ENCODE results near the gene FYCO1. TPM values are rescaled to one million over a fixed set of nuclear protein-coding genes. Genes with fewer than 3 reads are reported as not detected.

Gene FYCO1
- total and polyA plus RNA-seq, 2 of the 13 experiments (the other 11 are each of a cell fraction or from before 2014, with no cell fraction given) = 2.7 to 4.2 TPM

DNA sequence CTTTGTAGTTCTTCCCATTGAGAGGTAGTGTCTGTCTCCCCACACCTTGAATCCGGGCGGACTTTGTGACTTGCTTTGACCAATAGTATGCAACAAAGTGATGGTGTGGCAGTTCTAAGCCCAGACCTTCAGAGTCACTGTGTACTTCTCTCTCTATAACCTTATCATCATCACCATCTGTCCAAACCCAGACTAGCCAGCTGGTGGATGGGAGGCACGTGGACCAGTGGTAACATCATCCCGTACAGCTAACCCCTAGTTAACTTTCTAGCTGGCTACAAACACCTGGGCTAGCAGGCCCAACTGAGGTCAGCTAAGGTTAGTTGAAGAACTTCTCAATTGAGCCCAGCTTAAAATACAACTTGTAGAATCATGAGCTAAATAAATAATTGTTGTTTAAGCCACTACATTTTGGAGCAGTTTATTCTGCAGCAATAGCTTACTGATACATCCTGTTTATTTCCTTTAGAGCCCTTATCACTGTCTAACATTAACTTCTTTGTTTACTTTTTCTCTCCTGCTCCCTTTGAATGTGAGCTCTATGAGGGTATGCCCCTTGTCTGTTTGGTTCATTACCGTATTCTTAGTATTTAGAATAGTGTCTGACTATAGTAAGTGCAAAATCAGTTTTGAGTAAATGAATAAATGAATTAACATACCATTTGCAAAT lies 120.8 kb downstream of the FYCO1 start:
- intact Hi-C loops (cut with micrococcal nuclease; ENCODE audit: unreplicated experiment) = no loop called here
- POLR2A ChIA-PET = no interaction called here
- CTCF ChIA-PET (ENCODE audit: low intra/inter-chr PET ratio, low total read pairs) = no interaction called here
- Histone ChIP-seq H3K4me2 (ENCODE audit: low read depth, low read length) (no peak overlapping the region), H3K36me3 (replicated peaks in 1 of 2; ENCODE audit: control insufficient read depth in 1 of 2, insufficient read depth in 2 of 2, low read length in 2 of 2) (no peaks in the 10 kb centered on the region), H3K9ac (ENCODE audit: insufficient read depth, low read depth, low read length) (no peak overlapping the region), H3K4me3 (replicated peaks in 1 of 3; ENCODE audit: insufficient read depth in 1 of 3, low read depth in 2 of 3, low read length in 3 of 3) (no peak overlapping the region), H3K79me2 (ENCODE audit: insufficient read depth, low read length) (no peaks in the 10 kb centered on the region), H2AFZ (ENCODE audit: low read length) (no peak overlapping the region), H3K9me3 (ENCODE audit: low read length) (no peaks in the 10 kb centered on the region), H3K27ac (ENCODE audit: extremely low read length, insufficient read depth, low read length) (no peak overlapping the region), H4K20me1 (ENCODE audit: insufficient read depth, low read length) (no peaks in the 10 kb centered on the region), H3K27me3 (ENCODE audit: control insufficient read depth in 1 of 2, insufficient read depth in 2 of 2, low read length in 2 of 2) (peaks cover 0 to 3% of the 10 kb centered on the region in 2 experiments; a peak in 1 of 5 replicates), H3K4me1 (ENCODE audit: insufficient read depth, low read length) (peaks cover 14% of the 10 kb centered on the region)
- FAIRE-seq (no peak), ATAC-seq (no peak), DNase-seq (ENCODE audit: low spot score) (no peak)
- TF ChIP-seq, protein P1, sequence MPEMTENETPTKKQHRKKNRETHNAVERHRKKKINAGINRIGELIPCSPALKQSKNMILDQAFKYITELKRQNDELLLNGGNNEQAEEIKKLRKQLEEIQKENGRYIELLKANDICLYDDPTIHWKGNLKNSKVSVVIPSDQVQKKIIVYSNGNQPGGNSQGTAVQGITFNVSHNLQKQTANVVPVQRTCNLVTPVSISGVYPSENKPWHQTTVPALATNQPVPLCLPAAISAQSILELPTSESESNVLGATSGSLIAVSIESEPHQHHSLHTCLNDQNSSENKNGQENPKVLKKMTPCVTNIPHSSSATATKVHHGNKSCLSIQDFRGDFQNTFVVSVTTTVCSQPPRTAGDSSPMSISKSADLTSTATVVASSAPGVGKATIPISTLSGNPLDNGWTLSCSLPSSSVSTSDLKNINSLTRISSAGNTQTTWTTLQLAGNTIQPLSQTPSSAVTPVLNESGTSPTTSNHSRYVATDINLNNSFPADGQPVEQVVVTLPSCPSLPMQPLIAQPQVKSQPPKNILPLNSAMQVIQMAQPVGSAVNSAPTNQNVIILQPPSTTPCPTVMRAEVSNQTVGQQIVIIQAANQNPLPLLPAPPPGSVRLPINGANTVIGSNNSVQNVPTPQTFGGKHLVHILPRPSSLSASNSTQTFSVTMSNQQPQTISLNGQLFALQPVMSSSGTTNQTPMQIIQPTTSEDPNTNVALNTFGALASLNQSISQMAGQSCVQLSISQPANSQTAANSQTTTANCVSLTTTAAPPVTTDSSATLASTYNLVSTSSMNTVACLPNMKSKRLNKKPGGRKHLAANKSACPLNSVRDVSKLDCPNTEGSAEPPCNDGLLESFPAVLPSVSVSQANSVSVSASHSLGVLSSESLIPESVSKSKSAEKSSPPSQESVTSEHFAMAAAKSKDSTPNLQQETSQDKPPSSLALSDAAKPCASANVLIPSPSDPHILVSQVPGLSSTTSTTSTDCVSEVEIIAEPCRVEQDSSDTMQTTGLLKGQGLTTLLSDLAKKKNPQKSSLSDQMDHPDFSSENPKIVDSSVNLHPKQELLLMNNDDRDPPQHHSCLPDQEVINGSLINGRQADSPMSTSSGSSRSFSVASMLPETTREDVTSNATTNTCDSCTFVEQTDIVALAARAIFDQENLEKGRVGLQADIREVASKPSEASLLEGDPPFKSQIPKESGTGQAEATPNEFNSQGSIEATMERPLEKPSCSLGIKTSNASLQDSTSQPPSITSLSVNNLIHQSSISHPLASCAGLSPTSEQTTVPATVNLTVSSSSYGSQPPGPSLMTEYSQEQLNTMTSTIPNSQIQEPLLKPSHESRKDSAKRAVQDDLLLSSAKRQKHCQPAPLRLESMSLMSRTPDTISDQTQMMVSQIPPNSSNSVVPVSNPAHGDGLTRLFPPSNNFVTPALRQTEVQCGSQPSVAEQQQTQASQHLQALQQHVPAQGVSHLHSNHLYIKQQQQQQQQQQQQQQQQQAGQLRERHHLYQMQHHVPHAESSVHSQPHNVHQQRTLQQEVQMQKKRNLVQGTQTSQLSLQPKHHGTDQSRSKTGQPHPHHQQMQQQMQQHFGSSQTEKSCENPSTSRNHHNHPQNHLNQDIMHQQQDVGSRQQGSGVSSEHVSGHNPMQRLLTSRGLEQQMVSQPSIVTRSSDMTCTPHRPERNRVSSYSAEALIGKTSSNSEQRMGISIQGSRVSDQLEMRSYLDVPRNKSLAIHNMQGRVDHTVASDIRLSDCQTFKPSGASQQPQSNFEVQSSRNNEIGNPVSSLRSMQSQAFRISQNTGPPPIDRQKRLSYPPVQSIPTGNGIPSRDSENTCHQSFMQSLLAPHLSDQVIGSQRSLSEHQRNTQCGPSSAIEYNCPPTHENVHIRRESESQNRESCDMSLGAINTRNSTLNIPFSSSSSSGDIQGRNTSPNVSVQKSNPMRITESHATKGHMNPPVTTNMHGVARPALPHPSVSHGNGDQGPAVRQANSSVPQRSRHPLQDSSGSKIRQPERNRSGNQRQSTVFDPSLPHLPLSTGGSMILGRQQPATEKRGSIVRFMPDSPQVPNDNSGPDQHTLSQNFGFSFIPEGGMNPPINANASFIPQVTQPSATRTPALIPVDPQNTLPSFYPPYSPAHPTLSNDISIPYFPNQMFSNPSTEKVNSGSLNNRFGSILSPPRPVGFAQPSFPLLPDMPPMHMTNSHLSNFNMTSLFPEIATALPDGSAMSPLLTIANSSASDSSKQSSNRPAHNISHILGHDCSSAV (CRISPR knock-in tag; IDR thresholded peaks at IDR 0.05; ENCODE audit: borderline replicate concordance) = no peak
- TF ChIP-seq, protein P2, sequence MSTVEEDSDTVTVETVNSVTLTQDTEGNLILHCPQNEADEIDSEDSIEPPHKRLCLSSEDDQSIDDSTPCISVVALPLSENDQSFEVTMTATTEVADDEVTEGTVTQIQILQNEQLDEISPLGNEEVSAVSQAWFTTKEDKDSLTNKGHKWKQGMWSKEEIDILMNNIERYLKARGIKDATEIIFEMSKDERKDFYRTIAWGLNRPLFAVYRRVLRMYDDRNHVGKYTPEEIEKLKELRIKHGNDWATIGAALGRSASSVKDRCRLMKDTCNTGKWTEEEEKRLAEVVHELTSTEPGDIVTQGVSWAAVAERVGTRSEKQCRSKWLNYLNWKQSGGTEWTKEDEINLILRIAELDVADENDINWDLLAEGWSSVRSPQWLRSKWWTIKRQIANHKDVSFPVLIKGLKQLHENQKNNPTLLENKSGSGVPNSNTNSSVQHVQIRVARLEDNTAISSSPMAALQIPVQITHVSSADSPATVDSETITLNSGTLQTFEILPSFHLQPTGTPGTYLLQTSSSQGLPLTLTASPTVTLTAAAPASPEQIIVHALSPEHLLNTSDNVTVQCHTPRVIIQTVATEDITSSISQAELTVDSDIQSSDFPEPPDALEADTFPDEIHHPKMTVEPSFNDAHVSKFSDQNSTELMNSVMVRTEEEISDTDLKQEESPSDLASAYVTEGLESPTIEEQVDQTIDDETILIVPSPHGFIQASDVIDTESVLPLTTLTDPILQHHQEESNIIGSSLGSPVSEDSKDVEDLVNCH (CRISPR knock-in tag; IDR thresholded peaks at IDR 0.05) = no peak
- TF ChIP-seq MLLT10 (CRISPR knock-in tag; IDR thresholded peaks at IDR 0.05) (no peak), RBAK (CRISPR knock-in tag; IDR thresholded peaks at IDR 0.05) (peak; percentile 75; the same call in 1 of the 2 replicates)
- TF ChIP-seq, protein P3, sequence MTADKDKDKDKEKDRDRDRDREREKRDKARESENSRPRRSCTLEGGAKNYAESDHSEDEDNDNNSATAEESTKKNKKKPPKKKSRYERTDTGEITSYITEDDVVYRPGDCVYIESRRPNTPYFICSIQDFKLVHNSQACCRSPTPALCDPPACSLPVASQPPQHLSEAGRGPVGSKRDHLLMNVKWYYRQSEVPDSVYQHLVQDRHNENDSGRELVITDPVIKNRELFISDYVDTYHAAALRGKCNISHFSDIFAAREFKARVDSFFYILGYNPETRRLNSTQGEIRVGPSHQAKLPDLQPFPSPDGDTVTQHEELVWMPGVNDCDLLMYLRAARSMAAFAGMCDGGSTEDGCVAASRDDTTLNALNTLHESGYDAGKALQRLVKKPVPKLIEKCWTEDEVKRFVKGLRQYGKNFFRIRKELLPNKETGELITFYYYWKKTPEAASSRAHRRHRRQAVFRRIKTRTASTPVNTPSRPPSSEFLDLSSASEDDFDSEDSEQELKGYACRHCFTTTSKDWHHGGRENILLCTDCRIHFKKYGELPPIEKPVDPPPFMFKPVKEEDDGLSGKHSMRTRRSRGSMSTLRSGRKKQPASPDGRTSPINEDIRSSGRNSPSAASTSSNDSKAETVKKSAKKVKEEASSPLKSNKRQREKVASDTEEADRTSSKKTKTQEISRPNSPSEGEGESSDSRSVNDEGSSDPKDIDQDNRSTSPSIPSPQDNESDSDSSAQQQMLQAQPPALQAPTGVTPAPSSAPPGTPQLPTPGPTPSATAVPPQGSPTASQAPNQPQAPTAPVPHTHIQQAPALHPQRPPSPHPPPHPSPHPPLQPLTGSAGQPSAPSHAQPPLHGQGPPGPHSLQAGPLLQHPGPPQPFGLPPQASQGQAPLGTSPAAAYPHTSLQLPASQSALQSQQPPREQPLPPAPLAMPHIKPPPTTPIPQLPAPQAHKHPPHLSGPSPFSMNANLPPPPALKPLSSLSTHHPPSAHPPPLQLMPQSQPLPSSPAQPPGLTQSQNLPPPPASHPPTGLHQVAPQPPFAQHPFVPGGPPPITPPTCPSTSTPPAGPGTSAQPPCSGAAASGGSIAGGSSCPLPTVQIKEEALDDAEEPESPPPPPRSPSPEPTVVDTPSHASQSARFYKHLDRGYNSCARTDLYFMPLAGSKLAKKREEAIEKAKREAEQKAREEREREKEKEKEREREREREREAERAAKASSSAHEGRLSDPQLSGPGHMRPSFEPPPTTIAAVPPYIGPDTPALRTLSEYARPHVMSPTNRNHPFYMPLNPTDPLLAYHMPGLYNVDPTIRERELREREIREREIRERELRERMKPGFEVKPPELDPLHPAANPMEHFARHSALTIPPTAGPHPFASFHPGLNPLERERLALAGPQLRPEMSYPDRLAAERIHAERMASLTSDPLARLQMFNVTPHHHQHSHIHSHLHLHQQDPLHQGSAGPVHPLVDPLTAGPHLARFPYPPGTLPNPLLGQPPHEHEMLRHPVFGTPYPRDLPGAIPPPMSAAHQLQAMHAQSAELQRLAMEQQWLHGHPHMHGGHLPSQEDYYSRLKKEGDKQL (CRISPR knock-in tag; IDR thresholded peaks at IDR 0.05; ENCODE audit: low read depth) = no peak
- in situ Hi-C loops (cut with HindIII; ENCODE audit: extremely low pct_ligation_motif_present, low pct_unique_long_range_greater_than_20kb) = no loop called here
- BruUV-seq (replicated peaks) = no TSS peak
- 30% methylated on average over 5 of the region's 5 CpGs for WGBS (ENCODE audit: low lambda C conversion rate)

All from HepG2 (cell line).